Measurements from ENCODE around the gene LRRC52.
"Not testable (repeated sequence)": the region's sequence is repeated elsewhere in the genome, so short reads cannot be mapped to it uniquely, and the experiment has no call there.

LRRC52 gene

DNA sequence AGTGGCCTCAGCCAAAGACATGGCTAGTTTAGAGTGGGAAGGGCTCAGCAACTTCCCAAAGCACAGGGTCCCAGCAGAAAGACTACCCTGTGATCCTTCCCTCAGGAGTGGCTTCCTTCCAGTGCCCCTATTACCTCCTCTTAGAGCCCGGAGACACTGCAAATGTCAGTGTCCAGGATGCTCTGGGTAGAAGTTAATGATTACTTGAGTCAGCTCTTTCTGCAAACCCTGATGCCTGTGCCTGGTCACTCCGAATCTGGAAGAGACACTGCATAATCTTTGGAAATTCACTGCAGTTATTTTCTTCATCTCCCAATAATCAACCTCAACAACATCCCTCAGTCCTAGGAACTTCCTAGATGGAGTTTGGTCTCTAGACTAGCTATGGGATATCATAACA is 60.0 kb downstream of the LRRC52 start:
- H3K36me3 ChIP-seq (ENCODE audit: control insufficient read depth in 5 of 5, insufficient read depth in 5 of 5, low read length in 5 of 5), result no peaks in the 10 kb centered on the region
- H3K9me3 ChIP-seq (ENCODE audit: control insufficient read depth in 5 of 5, low read length in 5 of 5), result no peaks in the 10 kb centered on the region
- peaks cover 0 to 12% (median 7%) of the 10 kb centered on the region in 5 donors for H3K4me1 ChIP-seq (ENCODE audit: control insufficient read depth in 5 of 5, insufficient read depth in 5 of 5, low read length in 5 of 5)
- no peaks in the 10 kb centered on the region for H3K27me3 ChIP-seq (ENCODE audit: control insufficient read depth in 5 of 5, insufficient read depth in 4 of 5, low read length in 5 of 5)
- H3K4me3 ChIP-seq (ENCODE audit: low read depth in 1 of 5, low read length in 5 of 5), result no peak overlapping the region
- no peak overlapping the region for H3K9ac ChIP-seq (ENCODE audit: low read length in 5 of 5)
- H3K27ac ChIP-seq (ENCODE audit: low read depth, low read length), result no peak overlapping the region

- Histone ChIP-seq H3K27me3 (ENCODE audit: control insufficient read depth in 5 of 5, insufficient read depth in 4 of 5, low read length in 5 of 5) (no peaks in the 10 kb centered on the region), H3K4me1 (ENCODE audit: control insufficient read depth in 5 of 5, insufficient read depth in 5 of 5, low read length in 5 of 5) (peaks cover 0 to 11% (median 6%) of the 10 kb centered on the region in 5 donors), H3K36me3 (ENCODE audit: control insufficient read depth in 5 of 5, insufficient read depth in 5 of 5, low read length in 5 of 5) (no peaks in the 10 kb centered on the region), H3K9me3 (ENCODE audit: control insufficient read depth in 5 of 5, low read length in 5 of 5) (no peaks in the 10 kb centered on the region), H3K9ac (ENCODE audit: low read length in 5 of 5) (no peak overlapping the region), H3K27ac (ENCODE audit: low read depth, low read length) (no peak overlapping the region), H3K4me3 (ENCODE audit: low read depth in 1 of 5, low read length in 5 of 5) (no peak overlapping the region)
Observed at GRCh38 chr1:165605246-165605645, 61.4 kb downstream of the LRRC52 start.

- H3K9ac ChIP-seq (ENCODE audit: low read length in 5 of 5); H3K27ac ChIP-seq (ENCODE audit: low read depth, low read length); H3K4me3 ChIP-seq (ENCODE audit: low read depth in 1 of 5, low read length in 5 of 5); H3K4me1 ChIP-seq (ENCODE audit: control insufficient read depth in 5 of 5, insufficient read depth in 5 of 5, low read length in 5 of 5); H3K36me3 ChIP-seq (ENCODE audit: control insufficient read depth in 5 of 5, insufficient read depth in 5 of 5, low read length in 5 of 5); H3K9me3 ChIP-seq (ENCODE audit: control insufficient read depth in 5 of 5, low read length in 5 of 5); H3K27me3 ChIP-seq (ENCODE audit: control insufficient read depth in 5 of 5, insufficient read depth in 4 of 5, low read length in 5 of 5): not testable (repeated sequence)
Observed at GRCh38 chr1:165606676-165607075, 62.9 kb downstream of the LRRC52 start.

DNA sequence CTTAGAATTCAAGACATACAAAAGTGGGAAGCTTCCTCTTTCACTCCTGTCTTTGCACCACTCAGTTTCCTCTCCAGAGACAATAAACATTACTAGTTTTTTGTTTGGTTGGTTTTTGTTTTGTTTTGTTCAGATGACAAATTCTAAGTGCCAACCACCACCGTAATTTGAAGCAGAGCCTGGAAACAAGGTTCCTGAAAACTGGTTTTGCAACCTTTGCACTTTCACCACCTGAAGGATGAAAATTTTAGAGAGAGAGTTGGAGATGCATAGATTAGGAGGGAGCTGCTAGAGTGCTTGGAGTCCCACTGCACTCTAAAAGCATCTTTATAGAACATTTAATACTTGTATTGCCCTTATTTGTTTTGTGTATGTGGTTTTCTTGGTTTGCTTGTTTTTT is 67.1 kb downstream of the LRRC52 start:
- Histone ChIP-seq H3K36me3 (ENCODE audit: control insufficient read depth in 5 of 5, insufficient read depth in 5 of 5, low read length in 5 of 5) (no peaks in the 10 kb centered on the region), H3K9me3 (ENCODE audit: control insufficient read depth in 5 of 5, low read length in 5 of 5) (peaks cover 0 to 2% (median 0%) of the 10 kb centered on the region in 5 donors), H3K9ac (ENCODE audit: low read length in 5 of 5) (no peak overlapping the region), H3K4me1 (ENCODE audit: control insufficient read depth in 5 of 5, insufficient read depth in 5 of 5, low read length in 5 of 5) (no peaks in the 10 kb centered on the region), H3K27me3 (ENCODE audit: control insufficient read depth in 5 of 5, insufficient read depth in 4 of 5, low read length in 5 of 5) (no peaks in the 10 kb centered on the region), H3K27ac (ENCODE audit: low read depth, low read length) (no peak overlapping the region), H3K4me3 (ENCODE audit: low read depth in 1 of 5, low read length in 5 of 5) (no peak overlapping the region)

- H3K9ac ChIP-seq (ENCODE audit: low read length in 5 of 5), result no peak overlapping the region
- H3K36me3 ChIP-seq (ENCODE audit: control insufficient read depth in 5 of 5, insufficient read depth in 5 of 5, low read length in 5 of 5), result no peaks in the 10 kb centered on the region
- H3K4me3 ChIP-seq (ENCODE audit: low read depth in 1 of 5, low read length in 5 of 5), result no peak overlapping the region
- H3K9me3 ChIP-seq (ENCODE audit: control insufficient read depth in 5 of 5, low read length in 5 of 5), result peaks cover 0 to 2% (median 0%) of the 10 kb centered on the region in 5 donors
- no peak overlapping the region for H3K27ac ChIP-seq (ENCODE audit: low read depth, low read length)
- H3K4me1 ChIP-seq (ENCODE audit: control insufficient read depth in 5 of 5, insufficient read depth in 5 of 5, low read length in 5 of 5), result no peaks in the 10 kb centered on the region
- peaks cover 0 to 2% (median 0%) of the 10 kb centered on the region in 5 donors for H3K27me3 ChIP-seq (ENCODE audit: control insufficient read depth in 5 of 5, insufficient read depth in 4 of 5, low read length in 5 of 5)
Observed at GRCh38 chr1:165612062-165612461, 68.3 kb downstream of the LRRC52 start.
